ENCODE measurements around the gene TMIGD1. TPM values are rescaled to one million over a fixed set of nuclear protein-coding genes. Genes with fewer than 3 reads are reported as not detected.

The TMIGD1 gene
- total and polyA plus RNA-seq, 4 donors, result not detected

GRCh38 chr17:30363715-30364202 lies 29.9 kb upstream of the TMIGD1 start:
- peak; percentile 79 for ATAC-seq (ENCODE audit: insufficient read depth, low FRiP score)
- Histone ChIP-seq H3K36me3 (ENCODE audit: control insufficient read depth in 4 of 4, insufficient read depth in 4 of 4, low read length in 4 of 4) (no peaks in the 10 kb centered on the region), H3K27me3 (ENCODE audit: control insufficient read depth in 3 of 3, insufficient read depth in 3 of 3, low read length in 2 of 3) (no peaks in the 10 kb centered on the region), H3K4me3 (no peak overlapping the region), H3K27ac (ENCODE audit: low read depth in 1 of 2, low read length in 1 of 2) (no peak overlapping the region), H3K4me1 (ENCODE audit: control insufficient read depth in 5 of 5, insufficient read depth in 5 of 5, low read length in 5 of 5) (peaks cover 0 to under 1% (median 0%) of the 10 kb centered on the region in 5 donors), H3K9ac (ENCODE audit: insufficient read depth in 1 of 2, low read length in 2 of 2) (no peak overlapping the region), H3K9me3 (ENCODE audit: control insufficient read depth in 4 of 4, insufficient read depth in 3 of 4, low read length in 3 of 4) (peaks cover 0 to 4% (median 3%) of the 10 kb centered on the region in 4 donors)
- 19 to 24% methylated on average over 1 of the region's 1 CpG for WGBS, 2 donors
- DNase-seq, result no peak
- TF ChIP-seq CTCF (IDR thresholded peaks at IDR 0.05; ENCODE audit: control extremely low read depth, extremely low read depth), result no peak

GRCh38 chr17:30361766-30362279 lies 28.0 kb upstream of the TMIGD1 start:
- Histone ChIP-seq H3K4me1 (ENCODE audit: control insufficient read depth in 5 of 5, insufficient read depth in 5 of 5, low read length in 5 of 5) (peaks cover 0 to 4% (median 0%) of the 10 kb centered on the region in 5 donors), H3K9ac (ENCODE audit: insufficient read depth in 1 of 2, low read length in 2 of 2) (no peak overlapping the region), H3K27ac (ENCODE audit: low read depth in 1 of 2, low read length in 1 of 2) (no peak overlapping the region), H3K36me3 (ENCODE audit: control insufficient read depth in 4 of 4, insufficient read depth in 4 of 4, low read length in 4 of 4) (no peaks in the 10 kb centered on the region), H3K9me3 (ENCODE audit: control insufficient read depth in 4 of 4, insufficient read depth in 3 of 4, low read length in 3 of 4) (peaks cover 0 to 4% (median 3%) of the 10 kb centered on the region in 4 donors), H3K27me3 (ENCODE audit: control insufficient read depth in 3 of 3, insufficient read depth in 3 of 3, low read length in 2 of 3) (no peaks in the 10 kb centered on the region), H3K4me3 (no peak overlapping the region)
- DNase-seq (no peak), ATAC-seq (ENCODE audit: insufficient read depth, low FRiP score) (no peak)
- 98 to 99% methylated on average over 4 of the region's 4 CpGs for WGBS, 2 donors
- no peak for TF ChIP-seq CTCF (IDR thresholded peaks at IDR 0.05; ENCODE audit: control extremely low read depth, extremely low read depth)

- Histone ChIP-seq H3K4me1 (ENCODE audit: control insufficient read depth in 5 of 5, insufficient read depth in 5 of 5, low read length in 5 of 5) (peaks cover 0 to 4% (median 0%) of the 10 kb centered on the region in 5 donors), H3K36me3 (ENCODE audit: control insufficient read depth in 4 of 4, insufficient read depth in 4 of 4, low read length in 4 of 4) (no peaks in the 10 kb centered on the region), H3K27me3 (ENCODE audit: control insufficient read depth in 3 of 3, insufficient read depth in 3 of 3, low read length in 2 of 3) (no peaks in the 10 kb centered on the region), H3K4me3 (no peak overlapping the region), H3K9ac (ENCODE audit: insufficient read depth in 1 of 2, low read length in 2 of 2) (no peak overlapping the region), H3K27ac (ENCODE audit: low read depth in 1 of 2, low read length in 1 of 2) (no peak overlapping the region), H3K9me3 (ENCODE audit: control insufficient read depth in 4 of 4, insufficient read depth in 3 of 4, low read length in 3 of 4) (peaks cover 0 to 4% (median 3%) of the 10 kb centered on the region in 4 donors)
- DNase-seq (no peak), ATAC-seq (ENCODE audit: insufficient read depth, low FRiP score) (no peak)
- no peak for TF ChIP-seq CTCF (IDR thresholded peaks at IDR 0.05; ENCODE audit: control extremely low read depth, extremely low read depth)
- 38 to 72% methylated on average over 8 of the region's 8 CpGs for WGBS, 2 donors
Measured at GRCh38 chr17:30360086-30360808, 26.4 kb upstream of the TMIGD1 start.
